NCI-H345 treated with DMSO at 0.1 percent for 48 hours (cell line): ENCODE measurements around the gene ASPM.
"Not testable (repeated sequence)": the region's sequence is repeated elsewhere in the genome, so short reads cannot be mapped to it uniquely, and the experiment has no call there.

ENCODE experiments used
- DNase-seq: peaks from one replicate; lab custom pipeline; 2025; ENCODE audit not compliant: unreplicated experiment; lab: John Stamatoyannopoulos, UW

The ASPM gene

DNA sequence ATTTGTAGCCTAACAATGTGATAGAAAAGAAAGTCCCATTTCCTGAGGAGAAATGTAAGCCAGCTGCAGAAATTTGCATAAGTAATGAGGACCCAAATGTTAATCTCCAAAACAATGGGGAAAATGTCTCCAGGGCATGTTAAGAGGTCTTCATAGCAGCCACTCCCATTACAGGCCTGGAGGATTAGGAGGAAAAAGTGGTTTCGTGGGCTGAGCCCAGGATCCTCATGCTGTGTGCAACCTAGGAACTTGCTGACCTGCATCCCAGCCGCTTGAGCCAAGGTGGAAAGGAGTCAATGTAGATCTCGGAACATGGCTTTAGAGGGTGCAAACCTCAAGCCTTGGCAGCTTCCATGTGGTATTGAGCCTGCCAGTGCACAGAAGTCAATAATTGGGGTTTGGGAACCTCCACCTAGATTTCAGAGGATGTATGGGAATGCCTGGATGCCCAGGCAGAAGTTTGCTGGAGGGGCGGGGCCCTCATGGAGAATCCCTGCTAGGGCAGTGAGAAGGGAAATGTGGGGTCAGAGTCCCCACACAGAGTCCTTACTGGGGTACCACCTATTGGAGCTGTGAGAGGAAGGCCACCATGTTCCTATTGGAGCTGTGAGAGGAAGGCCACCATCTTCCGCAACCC, 65.2 kb downstream of the ASPM start:
- no peak for DNase-seq

DNA sequence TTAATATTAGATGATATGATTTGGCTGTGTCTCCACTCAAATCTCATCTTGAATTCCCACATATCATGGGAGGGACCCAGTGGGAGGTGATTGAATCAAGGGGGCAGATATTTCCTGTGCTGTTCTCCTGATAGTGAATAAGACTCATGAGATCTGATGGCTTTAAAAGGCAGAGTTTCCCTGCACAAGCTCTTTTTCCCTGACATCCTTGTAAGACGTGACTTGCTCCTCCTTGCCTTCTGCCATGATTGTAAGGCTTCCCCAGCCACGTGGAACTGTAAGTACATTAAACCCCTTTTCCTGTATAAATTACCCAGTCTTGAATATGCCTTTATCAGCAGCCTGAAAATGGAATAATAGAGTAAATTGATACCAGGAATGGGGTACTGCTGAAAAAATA, 66.1 kb downstream of the ASPM start:
- DNase-seq, result no peak

DNA sequence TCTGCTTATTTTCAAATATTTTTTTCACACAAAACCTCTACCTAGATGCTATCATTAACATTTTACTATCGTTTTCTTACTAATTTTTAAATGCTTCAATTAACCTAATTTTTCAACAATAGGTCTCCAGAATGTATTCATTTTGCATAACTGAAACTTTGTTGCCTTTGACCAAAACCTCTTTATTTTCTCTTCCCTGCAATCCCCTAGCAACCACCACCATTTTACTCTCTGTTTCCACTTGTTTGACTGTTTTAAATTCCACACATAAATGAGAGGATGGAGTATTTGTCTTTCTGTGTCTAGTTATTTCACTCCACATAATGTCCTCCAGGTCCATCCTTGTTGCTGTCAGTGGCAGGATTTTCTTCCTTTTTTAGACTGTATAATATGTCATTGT, 69.9 kb downstream of the ASPM start:
- no peak for DNase-seq

DNA sequence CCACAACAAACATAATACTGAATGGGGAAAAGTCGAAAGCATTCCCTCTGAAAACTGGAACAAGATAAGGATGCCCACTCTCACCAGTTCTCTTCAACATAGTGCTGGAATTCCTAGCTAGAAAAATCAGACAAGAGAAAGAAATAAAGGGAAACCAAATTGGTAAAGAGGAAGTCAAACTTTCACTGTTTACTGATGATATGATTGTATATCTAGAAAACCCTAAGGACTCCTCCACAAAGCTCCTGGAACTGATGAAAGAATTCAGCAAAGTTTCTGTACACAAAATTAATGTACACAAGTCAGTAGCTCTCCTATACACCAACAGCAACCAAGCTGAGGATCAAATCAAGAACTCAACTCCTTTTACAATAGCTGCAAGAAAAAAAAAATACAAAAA, 72.5 kb downstream of the ASPM start:
- no peak for DNase-seq

DNA sequence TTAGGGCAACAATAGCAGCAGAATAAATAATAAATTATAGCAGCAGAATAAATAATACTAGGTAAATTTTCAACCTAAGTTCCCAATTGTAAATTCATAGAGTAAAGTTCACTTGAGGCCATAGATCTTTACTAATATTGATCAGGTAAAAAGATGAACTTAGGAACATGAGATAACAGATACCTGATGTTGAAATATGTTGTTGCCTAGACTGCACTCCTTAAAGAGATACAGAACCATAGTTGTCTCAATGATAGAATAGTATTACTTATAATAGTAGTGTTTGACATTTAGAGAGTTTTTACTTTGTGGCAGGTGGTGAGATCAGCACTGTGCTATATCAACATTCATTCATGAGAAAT, 79.0 kb downstream of the ASPM start:
- no peak for DNase-seq

DNA sequence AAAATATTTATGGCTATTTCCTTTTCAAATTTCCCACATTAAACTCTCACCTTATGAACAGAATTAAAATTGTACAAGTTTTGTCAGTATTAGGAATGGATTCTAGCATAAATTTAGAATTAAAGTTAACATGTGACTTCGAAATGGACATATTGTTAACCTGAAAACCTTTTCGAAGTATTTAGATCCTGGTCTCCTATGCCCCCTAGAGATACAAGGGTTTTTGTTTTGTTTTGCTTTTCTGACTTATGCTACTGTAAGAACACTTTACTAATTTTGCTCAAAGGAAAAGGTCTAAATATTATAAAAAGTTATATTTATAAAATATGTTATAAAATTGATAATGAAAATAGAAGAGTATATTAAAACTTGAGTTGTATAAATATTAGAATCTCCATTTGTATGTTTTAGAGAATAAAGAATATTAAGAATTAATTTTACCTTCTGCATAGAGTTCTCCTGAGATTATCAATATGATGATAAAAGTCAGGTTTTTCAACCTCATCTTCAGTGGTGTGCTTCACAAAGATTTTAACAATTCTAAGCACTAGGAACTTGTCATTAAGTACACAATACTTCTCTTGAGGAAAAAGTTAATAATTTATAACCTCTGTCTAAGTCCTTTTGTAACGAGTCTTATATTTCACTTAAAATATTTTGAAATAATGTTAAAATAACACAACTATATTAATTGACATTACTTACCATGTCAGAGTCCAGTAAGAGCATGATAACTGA, 79.6 kb downstream of the ASPM start, which contains the start of gene F13B:
F13B (minus strand) TSS at position 542 of the 738 bp plus-strand sequence; CDS start at position 505, 37 bp downstream.
- no peak for DNase-seq

DNA sequence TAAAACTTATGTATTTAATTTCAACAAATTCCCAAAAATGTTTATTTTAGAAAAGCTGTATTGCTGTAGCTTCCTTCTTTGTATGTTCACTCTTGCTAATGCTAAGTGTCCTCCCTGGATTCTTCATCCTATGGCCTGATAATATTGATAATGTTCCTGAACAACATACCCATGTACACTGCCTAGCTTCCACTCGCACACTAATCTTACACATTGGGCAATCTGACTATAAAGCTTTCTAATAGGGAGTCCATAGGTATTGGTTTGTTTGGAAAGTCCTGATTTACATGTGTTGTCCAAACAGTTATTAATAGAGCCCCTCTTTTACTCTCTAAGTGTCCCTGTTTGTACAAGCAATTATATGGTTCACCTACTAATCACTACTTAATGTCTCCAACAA, 80.2 kb downstream of the ASPM start:
- no peak for DNase-seq

DNA sequence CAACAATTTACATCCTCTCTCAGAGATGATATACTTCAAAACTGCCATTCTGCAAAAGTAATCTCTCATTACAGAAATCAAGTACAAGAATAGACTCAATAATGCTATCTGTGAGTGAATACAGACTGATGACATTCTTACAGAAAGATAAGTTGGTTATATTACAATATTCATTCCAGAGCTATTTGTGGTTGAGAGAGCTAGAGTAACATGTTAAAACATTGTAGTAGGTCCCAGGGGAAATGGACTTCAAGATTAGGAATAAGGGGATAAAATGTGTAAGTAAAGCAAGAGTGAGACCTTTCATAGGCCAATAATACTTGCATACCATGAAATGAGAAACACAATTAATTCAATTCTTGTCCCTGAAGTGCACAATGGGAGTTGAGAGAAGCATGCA, 80.9 kb downstream of the ASPM start:
- DNase-seq, result no peak

DNA sequence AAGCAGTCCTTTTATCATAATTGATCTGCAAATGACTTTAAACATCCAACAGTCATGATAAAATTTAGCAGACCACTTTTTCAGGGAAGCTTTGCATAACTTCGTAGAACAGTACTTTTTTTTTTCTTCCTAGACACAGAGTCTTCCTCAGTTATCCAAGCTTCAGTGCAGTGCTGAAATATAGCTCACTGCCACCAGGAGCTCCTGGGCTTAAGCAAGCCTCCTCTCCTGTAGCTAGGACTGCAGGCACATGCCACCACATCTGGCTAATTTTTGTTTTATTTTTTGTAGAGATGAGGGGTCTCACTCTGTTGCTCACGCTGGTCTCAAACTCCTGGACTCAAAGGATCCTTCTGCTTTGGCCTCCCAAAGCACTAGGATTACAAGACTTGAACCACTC, 83.3 kb downstream of the ASPM start:
- no peak for DNase-seq

DNA sequence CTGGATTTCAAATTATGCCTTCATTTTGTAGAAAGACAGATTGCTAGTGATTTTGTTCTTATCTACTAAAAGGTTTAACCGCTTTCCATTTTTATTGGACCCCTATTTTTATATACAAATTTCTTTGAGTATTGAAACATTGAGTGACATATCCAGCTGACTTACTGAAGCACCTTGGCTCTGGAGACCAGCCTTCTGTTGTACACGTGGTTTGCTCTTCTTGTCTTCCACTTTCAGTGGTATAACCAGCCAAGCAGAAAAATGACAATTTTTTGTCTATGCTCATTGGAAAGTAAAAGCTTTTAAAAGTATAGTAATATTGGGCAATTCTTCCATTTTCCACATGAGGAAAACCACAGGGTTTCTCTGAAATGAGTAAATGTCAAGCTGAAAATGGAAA, 83.8 kb downstream of the ASPM start:
- DNase-seq, result no peak

DNA sequence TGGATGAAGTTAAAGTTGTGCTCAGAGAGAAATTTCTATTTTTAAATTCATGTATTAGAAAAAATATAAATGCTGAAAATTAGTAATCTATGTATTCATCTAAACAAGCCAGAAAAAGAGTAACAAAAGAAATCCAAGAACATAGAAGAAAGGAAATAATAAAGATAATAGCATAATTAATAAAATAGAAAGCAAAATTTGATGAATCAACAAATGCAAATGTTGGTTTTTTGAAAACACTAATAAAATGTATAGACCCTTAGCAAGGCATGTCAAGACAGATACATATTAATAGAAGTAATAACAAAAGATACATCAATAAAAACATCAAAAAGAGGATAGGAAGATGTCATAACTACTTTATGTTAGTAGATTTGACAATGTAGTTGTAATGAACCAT, 97.4 kb downstream of the ASPM start:
- DNase-seq, result no peak

DNA sequence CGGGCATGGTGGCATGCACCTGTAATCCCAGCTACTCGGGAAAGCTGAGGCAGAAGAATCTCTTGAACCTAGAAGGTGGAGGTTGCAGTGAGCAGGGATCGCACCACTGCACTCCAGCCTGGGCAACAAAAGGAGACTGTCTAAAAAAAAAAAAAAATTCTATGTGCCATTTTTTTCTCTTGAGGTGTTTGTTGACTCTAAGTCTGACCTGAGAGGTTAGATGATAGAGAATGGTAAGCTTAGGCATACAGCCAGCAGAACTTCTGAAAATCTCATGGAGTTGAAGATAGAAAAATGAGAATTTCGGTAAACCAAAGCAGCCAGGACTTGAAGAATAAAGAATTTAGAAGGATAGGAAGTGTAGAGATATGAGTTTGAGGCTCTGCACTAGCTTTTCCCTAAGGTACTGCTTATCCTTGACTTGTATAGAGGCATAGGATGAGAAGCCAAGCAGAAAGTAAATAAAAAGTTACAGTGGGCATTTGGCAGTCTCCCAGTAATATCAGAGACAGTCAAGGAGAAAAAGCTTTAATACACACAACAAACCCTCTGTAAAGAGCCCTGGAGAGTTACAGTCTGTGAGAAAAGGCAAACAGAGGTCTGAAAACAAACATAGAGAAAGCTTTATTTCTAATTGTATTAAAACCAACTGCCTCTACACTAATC, 103.7 kb downstream of the ASPM start:
- DNase-seq, result peak; percentile 96

DNA sequence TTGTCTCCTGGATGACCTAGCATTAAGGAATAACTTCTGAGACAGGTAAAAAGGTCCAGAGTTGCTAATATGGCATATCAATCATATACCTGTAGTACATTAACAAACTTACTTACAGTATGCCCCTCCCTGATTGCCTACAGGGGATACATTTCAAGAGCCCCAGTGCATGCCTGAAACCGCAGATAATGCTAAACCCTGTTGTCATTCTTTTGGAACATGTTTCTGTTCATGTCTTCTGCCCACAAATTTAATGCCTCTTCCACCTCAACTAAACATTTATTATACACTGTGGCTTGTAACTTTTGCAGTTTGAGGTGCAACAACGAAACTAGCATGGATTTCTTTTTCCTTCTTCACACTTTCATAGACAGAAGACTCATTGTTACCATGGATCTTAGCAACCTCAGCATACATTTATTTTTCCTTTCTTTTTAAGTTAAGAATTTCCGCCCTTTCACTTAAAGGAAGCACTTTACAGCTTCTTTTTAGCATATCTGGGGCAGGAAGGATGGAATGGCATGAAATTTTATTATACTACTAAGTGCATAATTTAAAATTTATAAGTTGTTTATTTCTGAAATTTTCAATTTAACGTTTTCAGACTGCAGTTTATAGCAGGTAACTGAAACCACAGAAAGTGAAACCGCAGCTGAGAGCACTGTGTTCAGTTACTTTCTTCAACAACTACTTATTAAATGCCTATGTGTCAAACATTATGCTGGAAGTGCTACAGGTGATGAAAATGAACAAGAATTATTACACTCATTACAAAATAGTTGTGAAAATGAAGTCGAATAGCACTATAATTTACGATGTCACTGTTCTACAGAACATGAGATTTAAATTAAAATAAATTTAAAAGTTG, 104.7 kb downstream of the ASPM start:
- DNase-seq, result no peak

DNA sequence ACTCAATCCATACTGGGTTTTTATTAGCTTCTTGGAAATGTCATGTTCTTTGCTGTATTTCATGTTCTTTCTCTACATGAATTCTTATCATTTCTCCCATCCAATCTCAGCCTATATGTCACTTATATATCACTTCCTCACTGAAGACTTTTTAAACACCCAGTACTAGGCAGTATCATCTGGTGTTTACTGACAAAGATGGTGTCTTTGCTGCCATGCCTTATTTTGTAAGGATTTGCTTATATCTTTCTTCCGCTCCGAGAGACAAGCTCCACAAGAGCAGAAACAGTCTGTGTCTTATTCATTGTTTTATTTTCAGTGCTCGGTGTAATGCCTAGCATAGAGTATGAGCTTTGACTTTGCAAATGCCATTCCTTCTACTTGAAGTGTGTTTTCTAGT, 109.6 kb downstream of the ASPM start:
- no peak for DNase-seq

DNA sequence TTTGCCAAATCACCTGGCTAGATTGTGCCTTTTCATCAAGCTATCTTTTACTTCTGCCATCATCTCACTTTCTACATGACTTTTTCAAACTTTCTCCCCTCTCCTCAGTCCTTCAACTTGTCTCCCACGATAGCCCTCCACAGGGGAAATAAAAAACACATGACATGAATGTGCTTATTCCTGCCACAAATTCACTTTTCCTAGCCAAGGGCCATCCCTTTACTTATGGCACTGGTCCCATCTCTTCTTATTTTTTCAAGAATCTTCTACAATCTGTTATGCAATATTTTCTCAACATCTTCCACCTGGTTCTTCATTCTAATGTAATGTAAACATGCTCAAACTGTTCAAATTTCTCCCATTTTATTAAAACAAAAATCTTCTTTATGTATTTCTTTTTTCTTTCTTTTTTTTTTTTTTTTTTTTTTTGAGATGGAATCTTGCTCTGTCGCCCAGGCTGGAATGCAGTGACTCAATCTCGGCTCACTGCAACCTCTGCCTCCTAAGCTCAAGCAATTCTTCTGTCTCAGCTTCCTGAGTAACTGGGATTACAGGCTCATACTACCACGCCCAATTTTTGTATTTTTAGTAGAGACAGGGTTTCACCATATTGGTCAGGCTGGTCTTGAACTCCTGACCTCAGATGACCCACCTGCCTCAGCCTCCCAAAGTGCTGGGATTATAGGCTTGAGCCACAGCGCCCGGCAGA, 111.7 kb downstream of the ASPM start:
- not testable (repeated sequence) for DNase-seq
